Measurements from ENCODE around the gene CA12.

GRCh38 chr15:63369296-63369695, 12.3 kb downstream of the CA12 start:
- TF ChIP-seq EZH2 (IDR thresholded peaks at IDR 0.05): no peak
- no peak for TF ChIP-seq POLR2AphosphoS5 (IDR thresholded peaks at IDR 0.05; ENCODE audit: borderline replicate concordance, low read depth, low read length)
- TF ChIP-seq FOXP2 (optimal IDR thresholded peaks at IDR 0.05; ENCODE audit: control extremely low read depth, extremely low read length, insufficient read depth): no peak
